SIG-M5 treated with dmso at 0.1 percent for 504 hours (cell line): ENCODE data around the gene CES2.
"Not testable (repeated sequence)": the region's sequence is repeated elsewhere in the genome, so short reads cannot be mapped to it uniquely, and the experiment has no call there.

Source experiments
- DNase-seq: peaks from one replicate; lab custom pipeline; 2025; ENCODE audit not compliant: unreplicated experiment; lab: John Stamatoyannopoulos, UW

The CES2 gene

GRCh38 chr16:66950971-66951790 lies 15.9 kb downstream of the CES2 start:
- DNase-seq, result no peak

- no peak for DNase-seq
Observed at GRCh38 chr16:66952430-66953110, 17.3 kb downstream of the CES2 start.

GRCh38 chr16:66953462-66954096 lies 18.3 kb downstream of the CES2 start:
- no peak for DNase-seq

GRCh38 chr16:66954097-66954659 lies 18.9 kb downstream of the CES2 start:
- peak; percentile 67 for DNase-seq

GRCh38 chr16:66955363-66956153 lies 20.2 kb downstream of the CES2 start:
- DNase-seq, result not testable (repeated sequence)

GRCh38 chr16:66956154-66956457 lies 20.8 kb downstream of the CES2 start:
- not testable (repeated sequence) for DNase-seq

GRCh38 chr16:66958857-66959703 lies 23.8 kb downstream of the CES2 start:
- DNase-seq, result no peak

GRCh38 chr16:66959704-66960161 lies 24.4 kb downstream of the CES2 start:
- DNase-seq, result peak; percentile 16

- no peak for DNase-seq
Observed at GRCh38 chr16:66960270-66960669, 25.0 kb downstream of the CES2 start.

GRCh38 chr16:66961065-66961744 lies 25.9 kb downstream of the CES2 start, which contains the start of gene CES3:
Gene CES3, plus strand, starts transcription at chr16:66961266. Its CDS starts 42 bp downstream, at chr16:66961308.
- DNase-seq, result peak; percentile 55

GRCh38 chr16:66961914-66962313 lies 26.6 kb downstream of the CES2 start:
- DNase-seq, result no peak

GRCh38 chr16:66964049-66964448 lies 28.7 kb downstream of the CES2 start:
- no peak for DNase-seq

GRCh38 chr16:66968847-66969246 lies 33.5 kb downstream of the CES2 start:
- no peak for DNase-seq

- DNase-seq, result no peak
Observed at GRCh38 chr16:66970775-66971720, 35.7 kb downstream of the CES2 start.

- DNase-seq, result no peak
Observed at GRCh38 chr16:66972983-66973382, 37.7 kb downstream of the CES2 start.

GRCh38 chr16:66973716-66974115 lies 38.4 kb downstream of the CES2 start:
- no peak for DNase-seq

- DNase-seq, result not testable (repeated sequence)
Observed at GRCh38 chr16:66974156-66974931, 39.0 kb downstream of the CES2 start.

- DNase-seq, result not testable (repeated sequence)
Observed at GRCh38 chr16:66974932-66975246, 39.6 kb downstream of the CES2 start.
